Glutamatergic neuron (in vitro differentiated cells): ENCODE results near the gene SLC39A7. TPM values are rescaled to one million over a fixed set of nuclear protein-coding genes. Genes with fewer than 3 reads are reported as not detected.
A peak's percentile ranks its signal among the peaks of the same experiment; 100 is the strongest.

ENCODE experiments used
- DNase-seq: peaks from one replicate; pipeline ENCODE4 v3.0.0; 2022
- H3K27ac Mint-ChIP-seq: one replicate; pipeline ENCODE4 v1.8.0; 2020; ENCODE audit warnings: mild to moderate bottlenecking, mixed read lengths, inconsistent platforms; ENCODE audit not compliant: unreplicated experiment
- H3K27me3 Mint-ChIP-seq: one replicate; pipeline ENCODE4 v1.8.0; 2020; ENCODE audit warnings: mild to moderate bottlenecking, moderate library complexity, mixed read lengths, inconsistent platforms; ENCODE audit not compliant: unreplicated experiment
- H3K36me3 Mint-ChIP-seq: one replicate; pipeline ENCODE4 v1.8.0; 2020; ENCODE audit warnings: mild to moderate bottlenecking, mixed read lengths, inconsistent platforms; ENCODE audit not compliant: unreplicated experiment
- H3K4me1 Mint-ChIP-seq: one replicate; pipeline ENCODE4 v1.8.0; 2020; ENCODE audit warnings: mild to moderate bottlenecking, low read depth, mixed read lengths, inconsistent platforms; ENCODE audit not compliant: unreplicated experiment
- H3K4me3 Mint-ChIP-seq: one replicate; pipeline ENCODE4 v1.8.0; 2020; ENCODE audit warnings: mild to moderate bottlenecking, mixed read lengths, inconsistent platforms; ENCODE audit not compliant: unreplicated experiment
- H3K9me3 Mint-ChIP-seq: one replicate; pipeline ENCODE4 v1.8.0; 2020; ENCODE audit warnings: mild to moderate bottlenecking, moderate library complexity, mixed read lengths, inconsistent platforms; ENCODE audit not compliant: unreplicated experiment
- CTCF ChIP-seq: fragments of 200-600 bp; sonication (generic); IDR thresholded peaks from one replicate; pipeline ENCODE4 v1.5.0; 2021; ENCODE audit not compliant: partially characterized antibody, unreplicated experiment
- total RNA-seq: library from RNA; stranded (reverse); fragmentation: NEBNext Ultra II Directional; extraction: Animal tissue kit (Norgen Biotek cat#: 25700); gene quantifications from one replicate; pipeline ENCODE4 v1.2.1, GENCODE V29; 2021; ENCODE audit not compliant: unreplicated experiment

SLC39A7 gene
- total RNA-seq, 1 donor from 2014 or later = 92.8 TPM

GRCh38 chr6:33160096-33160495 is 40.6 kb upstream of the SLC39A7 start:
- TF ChIP-seq CTCF = no peak
- no peak overlapping the region for H3K4me3 Mint-ChIP-seq
- peaks cover 6% of the 10 kb centered on the region for H3K27me3 Mint-ChIP-seq
- no peaks in the 10 kb centered on the region for H3K36me3 Mint-ChIP-seq
- no peaks in the 10 kb centered on the region for H3K4me1 Mint-ChIP-seq
- no peak overlapping the region for H3K27ac Mint-ChIP-seq
- H3K9me3 Mint-ChIP-seq = peaks cover 6% of the 10 kb centered on the region
- no peak for DNase-seq

DNA sequence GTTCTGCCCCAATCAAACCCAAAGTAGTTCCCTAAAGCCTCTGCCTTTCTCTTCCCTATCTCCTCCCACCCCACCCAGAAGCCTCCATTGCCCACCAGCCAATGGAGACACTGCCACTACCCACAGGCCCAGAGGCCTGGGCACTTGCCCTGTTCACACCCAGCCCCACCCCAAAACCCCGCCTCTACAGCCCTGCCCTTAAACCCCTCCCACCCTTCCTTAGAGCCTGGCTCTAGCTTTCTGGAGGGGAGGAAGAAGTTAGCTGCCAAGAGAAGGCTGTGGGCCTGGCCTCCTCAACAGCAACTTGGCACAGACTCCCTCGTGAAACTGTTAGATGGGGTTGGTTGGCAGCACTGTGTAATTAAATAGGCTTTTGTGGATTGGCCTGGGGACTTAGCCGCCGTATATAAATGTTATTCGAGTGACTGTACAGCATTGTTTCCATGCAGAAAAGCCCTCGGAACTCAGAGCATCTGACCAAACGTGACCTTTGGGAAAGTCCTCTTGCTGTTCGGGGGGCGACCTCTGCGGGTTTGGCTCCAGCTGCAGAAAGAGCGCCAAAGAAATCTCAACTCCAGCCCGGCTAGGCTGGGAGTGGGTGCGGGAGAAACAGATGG is 39.8 kb upstream of the SLC39A7 start:
- Mint-ChIP-seq H3K36me3 (no peaks in the 10 kb centered on the region), H3K27ac (no peak overlapping the region), H3K4me3 (peak overlapping the region; percentile 34), H3K9me3 (peaks cover 6% of the 10 kb centered on the region), H3K27me3 (peaks cover 9% of the 10 kb centered on the region), H3K4me1 (no peaks in the 10 kb centered on the region)
- no peak for DNase-seq
- no peak for TF ChIP-seq CTCF

DNA sequence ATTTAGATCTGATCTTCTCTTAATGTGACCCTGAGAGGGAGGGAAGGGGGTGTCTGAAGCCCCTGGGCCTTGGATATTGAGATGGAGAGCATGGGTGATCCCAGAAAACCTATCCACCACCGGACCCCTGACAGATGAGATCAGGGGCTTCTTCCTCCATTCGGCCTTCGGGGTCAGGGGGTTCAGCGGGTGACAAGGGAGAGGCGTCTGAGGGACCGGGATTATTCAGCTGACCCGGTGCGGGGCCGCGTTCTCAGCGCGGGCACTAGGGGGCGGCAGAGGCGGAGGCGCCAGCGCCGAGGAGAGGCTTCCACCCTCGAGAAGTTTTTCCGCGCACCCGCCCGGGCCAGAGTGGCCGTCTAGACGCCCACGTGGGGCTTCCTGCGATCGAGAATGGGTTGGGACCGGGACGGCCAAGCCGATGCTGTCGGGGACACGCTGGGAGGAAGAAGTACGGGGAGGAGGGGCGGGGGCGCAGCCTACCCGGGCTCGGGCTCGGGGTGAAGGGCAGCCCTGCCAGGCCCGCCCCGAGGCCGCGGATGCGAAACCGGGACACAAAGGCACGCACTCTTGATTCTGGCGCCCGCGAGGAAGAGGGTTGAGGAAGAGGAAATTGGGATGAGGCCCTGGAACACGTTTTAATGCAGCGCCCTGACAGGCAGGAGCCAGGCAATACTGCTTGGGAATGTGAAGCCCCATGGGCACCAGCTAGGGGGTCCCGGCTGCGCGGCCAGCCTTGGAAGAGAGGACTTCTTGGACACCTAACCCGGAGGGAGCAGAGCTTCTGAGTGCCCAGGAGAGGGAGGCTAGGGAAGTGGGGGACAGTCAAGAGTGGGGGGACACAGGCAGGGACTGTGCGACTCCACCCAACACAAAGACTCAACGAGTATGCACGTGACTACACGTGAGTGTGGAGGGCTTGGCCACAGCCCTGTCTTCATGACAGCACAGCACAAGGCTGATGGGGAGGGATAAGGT is 39.0 kb upstream of the SLC39A7 start:
- DNase-seq = peak; percentile 87
- peak overlapping the region; percentile 90 for H3K4me3 Mint-ChIP-seq
- peaks cover 6% of the 10 kb centered on the region for H3K9me3 Mint-ChIP-seq
- no peak overlapping the region for H3K27ac Mint-ChIP-seq
- H3K27me3 Mint-ChIP-seq = peaks cover 9% of the 10 kb centered on the region
- peak; percentile 94 for TF ChIP-seq CTCF
- no peaks in the 10 kb centered on the region for H3K36me3 Mint-ChIP-seq
- no peaks in the 10 kb centered on the region for H3K4me1 Mint-ChIP-seq

DNA sequence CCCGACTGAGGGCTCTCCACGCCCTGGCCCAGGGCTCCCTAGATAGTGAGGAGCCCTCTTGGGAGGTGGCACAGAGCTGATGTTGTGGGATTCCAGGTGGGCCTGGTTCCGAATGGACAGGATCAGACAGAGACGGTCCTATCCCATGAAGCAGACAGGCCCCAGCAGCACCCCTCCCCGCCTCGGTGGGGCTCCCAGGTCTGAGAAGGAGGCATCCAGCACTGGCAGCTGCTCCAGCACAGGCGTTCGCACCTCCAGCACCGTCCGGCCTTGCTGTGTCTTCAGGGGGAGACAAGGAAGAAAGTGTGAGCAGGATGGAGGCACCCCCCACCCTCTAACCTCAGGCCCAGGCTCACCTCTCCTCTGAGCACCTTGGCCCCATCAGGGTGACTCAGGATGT is 37.1 kb upstream of the SLC39A7 start:
- Mint-ChIP-seq H3K4me3 (no peak overlapping the region), H3K27me3 (peaks cover 9% of the 10 kb centered on the region), H3K9me3 (peaks cover 6% of the 10 kb centered on the region), H3K27ac (no peak overlapping the region), H3K36me3 (no peaks in the 10 kb centered on the region), H3K4me1 (no peaks in the 10 kb centered on the region)
- no peak for TF ChIP-seq CTCF
- no peak for DNase-seq

GRCh38 chr6:33164176-33164575 is 36.5 kb upstream of the SLC39A7 start:
- Mint-ChIP-seq H3K36me3 (no peaks in the 10 kb centered on the region), H3K9me3 (peaks cover 6% of the 10 kb centered on the region), H3K4me1 (no peaks in the 10 kb centered on the region), H3K27ac (no peak overlapping the region), H3K4me3 (no peak overlapping the region), H3K27me3 (peaks cover 9% of the 10 kb centered on the region)
- no peak for DNase-seq
- TF ChIP-seq CTCF = no peak
